SK-N-SH treated with all-trans-retinoic acid at 6 μM for 48 hours (cell line): ENCODE measurements around the gene ADGRL4.

ENCODE experiments used
- ATAC-seq: fragments of 200-7000 bp; cut with Tn5 transposase; 3 replicates; pipeline ENCODE4 v1.9.1; 2020; ENCODE audit warnings: mild to moderate bottlenecking, moderate library complexity
- ARNTL ChIP-seq: fragments of 450-650 bp; formaldehyde crosslinking; IDR thresholded peaks from 2 replicates; pipeline ENCODE4 v1.5.0; 2020; ENCODE audit warnings: low read depth, mild to moderate bottlenecking, moderate library complexity, borderline replicate concordance
- BACH2 ChIP-seq: fragments of 250-450 bp; sonication (Bioruptor Pico); IDR thresholded peaks from 2 replicates; pipeline ENCODE4 v1.9.0; 2021; ENCODE audit warnings: mild to moderate bottlenecking, borderline replicate concordance
- CSDC2 ChIP-seq: fragments of 250-450 bp; sonication (Bioruptor Pico); IDR thresholded peaks from 2 replicates; pipeline ENCODE4 v1.5.0; 2020; ENCODE audit warnings: mild to moderate bottlenecking, moderate library complexity
- ESRRG ChIP-seq: fragments of 250-450 bp; sonication (Bioruptor Pico); IDR thresholded peaks from 2 replicates; pipeline ENCODE4 v1.6.1; 2021; ENCODE audit warnings: mild to moderate bottlenecking
- GLIS3 ChIP-seq: fragments of 250-450 bp; sonication (Bioruptor Pico); IDR thresholded peaks from 2 replicates; pipeline ENCODE4 v1.5.0; 2020; ENCODE audit warnings: mild to moderate bottlenecking, moderate library complexity
- ISL1 ChIP-seq: fragments of 250-450 bp; sonication (Bioruptor Pico); IDR thresholded peaks from 2 replicates; pipeline ENCODE4 v2.1.2; 2022; ENCODE audit warnings: mild to moderate bottlenecking, moderate library complexity
- OSR1 ChIP-seq: fragments of 250-450 bp; sonication (Bioruptor Pico); IDR thresholded peaks from 2 replicates; pipeline ENCODE4 v1.8.0; 2022; ENCODE audit warnings: moderate library complexity, mild to moderate bottlenecking, inconsistent platforms
- PPARA ChIP-seq: fragments of 250-450 bp; sonication (Bioruptor Pico); IDR thresholded peaks from 2 replicates; pipeline ENCODE4 v1.5.0; 2020; ENCODE audit warnings: mild to moderate bottlenecking, borderline replicate concordance
- RARB ChIP-seq: fragments of 250-450 bp; sonication (Bioruptor Pico); IDR thresholded peaks from 2 replicates; pipeline ENCODE4 v1.8.0; 2021; ENCODE audit warnings: mild to moderate bottlenecking, moderate library complexity
- SNAI2 ChIP-seq: fragments of 250-450 bp; sonication (Bioruptor Pico); IDR thresholded peaks from 2 replicates; pipeline ENCODE4 v1.5.0; 2020; ENCODE audit warnings: mild to moderate bottlenecking, moderate library complexity
- TOX ChIP-seq: fragments of 250-450 bp; sonication (Bioruptor Pico); IDR thresholded peaks from 2 replicates; pipeline ENCODE4 v1.8.0; 2021; ENCODE audit warnings: mild to moderate bottlenecking, moderate library complexity, borderline replicate concordance
- ZC3H10 ChIP-seq: fragments of 250-450 bp; sonication (Bioruptor Pico); IDR thresholded peaks from 2 replicates; pipeline ENCODE4 v1.5.1; 2021; ENCODE audit warnings: mild to moderate bottlenecking, moderate library complexity
- ZFP3 ChIP-seq: fragments of 250-450 bp; sonication (Bioruptor Pico); IDR thresholded peaks from 2 replicates; pipeline ENCODE4 v1.5.0; 2020; ENCODE audit warnings: mild to moderate bottlenecking, moderate library complexity
- ZFP30 ChIP-seq: fragments of 450-650 bp; formaldehyde crosslinking; IDR thresholded peaks from 2 replicates; pipeline ENCODE4 v1.5.0; 2022; ENCODE audit warnings: mild to moderate bottlenecking, moderate library complexity
- ZNF565 ChIP-seq: fragments of 450-650 bp; formaldehyde crosslinking; conservative IDR thresholded peaks from 2 replicates; pipeline ENCODE4 v1.5.0; 2020; ENCODE audit warnings: low read depth, mild to moderate bottlenecking, moderate library complexity
- ZNF70 ChIP-seq: fragments of 450-650 bp; formaldehyde crosslinking; IDR thresholded peaks from 2 replicates; pipeline ENCODE4 v1.5.0; 2020; ENCODE audit warnings: mild to moderate bottlenecking, moderate library complexity
- ZNF8 ChIP-seq: fragments of 450-650 bp; formaldehyde crosslinking; IDR thresholded peaks from 2 replicates; pipeline ENCODE4 v1.5.0; 2020; ENCODE audit warnings: mild to moderate bottlenecking, moderate library complexity
- TF ChIP-seq, protein P1 (sequence below): fragments of 250-450 bp; sonication (Bioruptor Pico); IDR thresholded peaks from 2 replicates; pipeline ENCODE4 v1.8.0; 2020; ENCODE audit warnings: mild to moderate bottlenecking, moderate library complexity, borderline replicate concordance
- TF ChIP-seq, protein P2 (sequence below): fragments of 250-450 bp; sonication (Bioruptor Pico); IDR thresholded peaks from 2 replicates; pipeline ENCODE4 v1.5.1; 2021; ENCODE audit warnings: mild to moderate bottlenecking, moderate library complexity
- TF ChIP-seq, protein P3 (sequence below): fragments of 250-450 bp; sonication (Bioruptor Pico); IDR thresholded peaks from 2 replicates; pipeline ENCODE4 v1.8.0; 2021; ENCODE audit warnings: low read depth, mild to moderate bottlenecking, moderate library complexity, borderline replicate concordance
- TF ChIP-seq, protein P4 (sequence below): fragments of 250-450 bp; sonication (Bioruptor Pico); IDR thresholded peaks from 2 replicates; pipeline ENCODE4 v1.5.1; 2020; ENCODE audit warnings: low read depth, mild to moderate bottlenecking, moderate library complexity
- TF ChIP-seq, protein P5 (sequence below): fragments of 250-450 bp; sonication (Bioruptor Pico); IDR thresholded peaks from 2 replicates; pipeline ENCODE4 v1.5.0; 2020; ENCODE audit warnings: mild to moderate bottlenecking, moderate library complexity

Gene ADGRL4

DNA sequence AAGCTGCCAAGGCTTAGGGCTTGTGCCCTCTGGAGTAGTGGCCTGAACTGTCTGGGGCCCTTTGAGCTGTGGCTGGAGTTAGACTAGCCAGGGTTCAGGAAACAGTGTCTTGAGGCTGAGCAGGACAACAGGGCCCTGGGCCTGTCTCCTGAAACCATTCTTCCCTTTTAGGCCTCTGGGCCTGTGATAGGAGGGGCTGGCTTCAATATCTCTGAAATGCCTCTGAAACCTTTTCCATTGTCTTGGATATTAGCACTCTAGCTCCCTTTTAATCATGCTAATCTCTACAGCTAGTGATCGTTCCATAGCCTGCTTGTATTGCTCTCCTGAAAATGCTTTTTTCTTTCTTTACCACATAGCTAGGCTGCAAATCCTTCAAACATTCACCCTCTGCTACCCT lies 135.3 kb downstream of the ADGRL4 start:
- no peak for ATAC-seq
- TF ChIP-seq PPARA (no peak), ZFP30 (CRISPR knock-in tag) (no peak), ZNF8 (CRISPR knock-in tag) (no peak), GLIS3 (no peak), ZFP3 (CRISPR knock-in tag) (no peak), ZNF70 (CRISPR knock-in tag) (no peak), RARB (CRISPR knock-in tag) (no peak), TOX (no peak), SNAI2 (CRISPR knock-in tag) (no peak)
- TF ChIP-seq, protein P1, sequence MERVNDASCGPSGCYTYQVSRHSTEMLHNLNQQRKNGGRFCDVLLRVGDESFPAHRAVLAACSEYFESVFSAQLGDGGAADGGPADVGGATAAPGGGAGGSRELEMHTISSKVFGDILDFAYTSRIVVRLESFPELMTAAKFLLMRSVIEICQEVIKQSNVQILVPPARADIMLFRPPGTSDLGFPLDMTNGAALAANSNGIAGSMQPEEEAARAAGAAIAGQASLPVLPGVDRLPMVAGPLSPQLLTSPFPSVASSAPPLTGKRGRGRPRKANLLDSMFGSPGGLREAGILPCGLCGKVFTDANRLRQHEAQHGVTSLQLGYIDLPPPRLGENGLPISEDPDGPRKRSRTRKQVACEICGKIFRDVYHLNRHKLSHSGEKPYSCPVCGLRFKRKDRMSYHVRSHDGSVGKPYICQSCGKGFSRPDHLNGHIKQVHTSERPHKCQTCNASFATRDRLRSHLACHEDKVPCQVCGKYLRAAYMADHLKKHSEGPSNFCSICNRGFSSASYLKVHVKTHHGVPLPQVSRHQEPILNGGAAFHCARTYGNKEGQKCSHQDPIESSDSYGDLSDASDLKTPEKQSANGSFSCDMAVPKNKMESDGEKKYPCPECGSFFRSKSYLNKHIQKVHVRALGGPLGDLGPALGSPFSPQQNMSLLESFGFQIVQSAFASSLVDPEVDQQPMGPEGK = no peak
- TF ChIP-seq, protein P2, sequence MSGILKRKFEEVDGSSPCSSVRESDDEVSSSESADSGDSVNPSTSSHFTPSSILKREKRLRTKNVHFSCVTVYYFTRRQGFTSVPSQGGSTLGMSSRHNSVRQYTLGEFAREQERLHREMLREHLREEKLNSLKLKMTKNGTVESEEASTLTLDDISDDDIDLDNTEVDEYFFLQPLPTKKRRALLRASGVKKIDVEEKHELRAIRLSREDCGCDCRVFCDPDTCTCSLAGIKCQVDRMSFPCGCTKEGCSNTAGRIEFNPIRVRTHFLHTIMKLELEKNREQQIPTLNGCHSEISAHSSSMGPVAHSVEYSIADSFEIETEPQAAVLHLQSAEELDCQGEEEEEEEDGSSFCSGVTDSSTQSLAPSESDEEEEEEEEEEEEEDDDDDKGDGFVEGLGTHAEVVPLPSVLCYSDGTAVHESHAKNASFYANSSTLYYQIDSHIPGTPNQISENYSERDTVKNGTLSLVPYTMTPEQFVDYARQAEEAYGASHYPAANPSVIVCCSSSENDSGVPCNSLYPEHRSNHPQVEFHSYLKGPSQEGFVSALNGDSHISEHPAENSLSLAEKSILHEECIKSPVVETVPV (CRISPR knock-in tag) = no peak

DNA sequence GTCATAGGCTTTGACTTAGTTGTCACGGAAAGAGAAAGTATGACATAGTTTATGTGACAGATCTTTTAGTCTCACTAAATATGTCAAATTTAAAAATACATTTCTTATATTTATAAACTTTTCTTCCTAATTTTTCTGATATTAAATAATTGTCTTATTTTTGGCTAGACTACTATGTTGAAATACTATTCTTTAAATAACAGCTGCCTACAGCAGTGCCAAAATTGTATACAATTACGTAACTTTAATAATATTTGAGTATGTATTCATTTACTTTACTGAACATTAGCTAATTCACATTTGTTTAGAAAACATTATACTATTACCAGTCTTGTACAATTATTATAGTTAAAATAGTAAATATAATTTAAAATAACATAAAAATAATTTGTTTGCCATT lies 137.4 kb downstream of the ADGRL4 start:
- TF ChIP-seq ZNF565 = no peak
- TF ChIP-seq TOX = no peak
- ATAC-seq = no peak

DNA sequence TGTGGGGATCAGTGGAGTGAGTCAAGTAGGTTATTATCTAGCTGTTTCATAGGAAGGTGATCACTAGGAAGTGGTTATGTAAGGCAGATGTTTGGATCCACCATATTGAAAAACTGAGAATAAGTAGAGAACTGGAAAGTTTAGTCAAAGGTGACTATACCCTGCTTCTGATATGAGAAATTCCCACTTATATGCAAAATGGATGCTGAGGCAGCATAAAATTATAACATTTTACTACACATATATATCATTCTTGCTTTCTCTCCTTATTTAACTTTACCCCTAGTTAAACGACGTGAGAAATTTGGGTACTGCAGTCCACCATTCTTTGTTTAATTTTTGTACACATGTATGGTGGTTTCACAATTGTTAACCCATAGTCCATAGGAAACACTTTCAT lies 142.4 kb downstream of the ADGRL4 start:
- ATAC-seq = no peak
- TF ChIP-seq ZNF70 (CRISPR knock-in tag) = no peak
- TF ChIP-seq SNAI2 (CRISPR knock-in tag) = no peak
- no peak for TF ChIP-seq ZNF8 (CRISPR knock-in tag)
- TF ChIP-seq ARNTL (CRISPR knock-in tag) = no peak
- TF ChIP-seq OSR1 = no peak
- TF ChIP-seq ZFP3 (CRISPR knock-in tag) = no peak
- TF ChIP-seq ZC3H10 = no peak
- TF ChIP-seq TOX = no peak
- no peak for TF ChIP-seq ESRRG (CRISPR knock-in tag)
- TF ChIP-seq, protein P3, sequence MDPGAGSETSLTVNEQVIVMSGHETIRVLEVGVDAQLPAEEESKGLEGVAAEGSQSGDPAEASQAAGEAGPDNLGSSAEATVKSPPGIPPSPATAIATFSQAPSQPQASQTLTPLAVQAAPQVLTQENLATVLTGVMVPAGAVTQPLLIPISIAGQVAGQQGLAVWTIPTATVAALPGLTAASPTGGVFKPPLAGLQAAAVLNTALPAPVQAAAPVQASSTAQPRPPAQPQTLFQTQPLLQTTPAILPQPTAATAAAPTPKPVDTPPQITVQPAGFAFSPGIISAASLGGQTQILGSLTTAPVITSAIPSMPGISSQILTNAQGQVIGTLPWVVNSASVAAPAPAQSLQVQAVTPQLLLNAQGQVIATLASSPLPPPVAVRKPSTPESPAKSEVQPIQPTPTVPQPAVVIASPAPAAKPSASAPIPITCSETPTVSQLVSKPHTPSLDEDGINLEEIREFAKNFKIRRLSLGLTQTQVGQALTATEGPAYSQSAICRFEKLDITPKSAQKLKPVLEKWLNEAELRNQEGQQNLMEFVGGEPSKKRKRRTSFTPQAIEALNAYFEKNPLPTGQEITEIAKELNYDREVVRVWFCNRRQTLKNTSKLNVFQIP (CRISPR knock-in tag) = no peak
- TF ChIP-seq, protein P4, sequence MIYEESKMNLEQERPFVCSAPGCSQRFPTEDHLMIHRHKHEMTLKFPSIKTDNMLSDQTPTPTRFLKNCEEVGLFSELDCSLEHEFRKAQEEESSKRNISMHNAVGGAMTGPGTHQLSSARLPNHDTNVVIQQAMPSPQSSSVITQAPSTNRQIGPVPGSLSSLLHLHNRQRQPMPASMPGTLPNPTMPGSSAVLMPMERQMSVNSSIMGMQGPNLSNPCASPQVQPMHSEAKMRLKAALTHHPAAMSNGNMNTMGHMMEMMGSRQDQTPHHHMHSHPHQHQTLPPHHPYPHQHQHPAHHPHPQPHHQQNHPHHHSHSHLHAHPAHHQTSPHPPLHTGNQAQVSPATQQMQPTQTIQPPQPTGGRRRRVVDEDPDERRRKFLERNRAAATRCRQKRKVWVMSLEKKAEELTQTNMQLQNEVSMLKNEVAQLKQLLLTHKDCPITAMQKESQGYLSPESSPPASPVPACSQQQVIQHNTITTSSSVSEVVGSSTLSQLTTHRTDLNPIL (CRISPR knock-in tag) = no peak
- TF ChIP-seq ZFP30 (CRISPR knock-in tag) = no peak
- no peak for TF ChIP-seq CSDC2 (CRISPR knock-in tag)
- no peak for TF ChIP-seq ISL1 (CRISPR knock-in tag)
- TF ChIP-seq GLIS3 = no peak
- TF ChIP-seq, protein P5, sequence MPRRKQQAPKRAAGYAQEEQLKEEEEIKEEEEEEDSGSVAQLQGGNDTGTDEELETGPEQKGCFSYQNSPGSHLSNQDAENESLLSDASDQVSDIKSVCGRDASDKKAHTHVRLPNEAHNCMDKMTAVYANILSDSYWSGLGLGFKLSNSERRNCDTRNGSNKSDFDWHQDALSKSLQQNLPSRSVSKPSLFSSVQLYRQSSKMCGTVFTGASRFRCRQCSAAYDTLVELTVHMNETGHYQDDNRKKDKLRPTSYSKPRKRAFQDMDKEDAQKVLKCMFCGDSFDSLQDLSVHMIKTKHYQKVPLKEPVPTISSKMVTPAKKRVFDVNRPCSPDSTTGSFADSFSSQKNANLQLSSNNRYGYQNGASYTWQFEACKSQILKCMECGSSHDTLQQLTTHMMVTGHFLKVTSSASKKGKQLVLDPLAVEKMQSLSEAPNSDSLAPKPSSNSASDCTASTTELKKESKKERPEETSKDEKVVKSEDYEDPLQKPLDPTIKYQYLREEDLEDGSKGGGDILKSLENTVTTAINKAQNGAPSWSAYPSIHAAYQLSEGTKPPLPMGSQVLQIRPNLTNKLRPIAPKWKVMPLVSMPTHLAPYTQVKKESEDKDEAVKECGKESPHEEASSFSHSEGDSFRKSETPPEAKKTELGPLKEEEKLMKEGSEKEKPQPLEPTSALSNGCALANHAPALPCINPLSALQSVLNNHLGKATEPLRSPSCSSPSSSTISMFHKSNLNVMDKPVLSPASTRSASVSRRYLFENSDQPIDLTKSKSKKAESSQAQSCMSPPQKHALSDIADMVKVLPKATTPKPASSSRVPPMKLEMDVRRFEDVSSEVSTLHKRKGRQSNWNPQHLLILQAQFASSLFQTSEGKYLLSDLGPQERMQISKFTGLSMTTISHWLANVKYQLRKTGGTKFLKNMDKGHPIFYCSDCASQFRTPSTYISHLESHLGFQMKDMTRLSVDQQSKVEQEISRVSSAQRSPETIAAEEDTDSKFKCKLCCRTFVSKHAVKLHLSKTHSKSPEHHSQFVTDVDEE (CRISPR knock-in tag) = no peak
- TF ChIP-seq, all 23 proteins: peak for 0

DNA sequence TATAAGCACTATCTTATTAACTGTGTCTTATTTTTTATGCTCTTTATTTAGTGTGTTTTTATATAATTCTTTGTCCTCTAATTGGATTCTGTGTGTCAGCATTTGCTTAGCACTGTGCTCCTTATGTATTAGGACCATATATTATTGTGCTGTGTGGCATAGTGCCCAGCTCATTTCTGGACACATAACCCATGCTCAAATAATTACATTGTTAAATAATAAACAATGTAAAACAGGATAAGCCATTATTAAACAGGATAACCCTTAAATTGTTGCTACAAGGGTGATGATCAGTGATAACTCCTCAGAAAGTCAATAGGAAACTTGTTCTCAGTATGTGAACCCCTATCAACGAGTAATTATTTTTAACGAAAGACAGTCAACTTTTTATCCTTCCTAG lies 150.4 kb downstream of the ADGRL4 start:
- ATAC-seq = no peak
- no peak for TF ChIP-seq CSDC2 (CRISPR knock-in tag)
- no peak for TF ChIP-seq OSR1
- no peak for TF ChIP-seq RARB (CRISPR knock-in tag)
- no peak for TF ChIP-seq ZFP30 (CRISPR knock-in tag)
- TF ChIP-seq ZC3H10 = no peak
- TF ChIP-seq ZNF70 (CRISPR knock-in tag) = no peak
- TF ChIP-seq, protein P2 (CRISPR knock-in tag) = no peak
- TF ChIP-seq ZFP3 (CRISPR knock-in tag) = no peak
- TF ChIP-seq BACH2 (CRISPR knock-in tag) = no peak
- no peak for TF ChIP-seq SNAI2 (CRISPR knock-in tag)
- TF ChIP-seq TOX = no peak
- TF ChIP-seq, protein P3 (CRISPR knock-in tag) = no peak
- no peak for TF ChIP-seq ZNF8 (CRISPR knock-in tag)
- TF ChIP-seq ARNTL (CRISPR knock-in tag) = no peak
